NCI-H146 treated with DMSO at 0.1 percent for 48 hours (cell line): ENCODE data around the gene ATP2C2.

Source experiments
- DNase-seq: peaks from one replicate; lab custom pipeline; 2025; ENCODE audit not compliant: unreplicated experiment; lab: John Stamatoyannopoulos, UW

The ATP2C2 gene

DNA sequence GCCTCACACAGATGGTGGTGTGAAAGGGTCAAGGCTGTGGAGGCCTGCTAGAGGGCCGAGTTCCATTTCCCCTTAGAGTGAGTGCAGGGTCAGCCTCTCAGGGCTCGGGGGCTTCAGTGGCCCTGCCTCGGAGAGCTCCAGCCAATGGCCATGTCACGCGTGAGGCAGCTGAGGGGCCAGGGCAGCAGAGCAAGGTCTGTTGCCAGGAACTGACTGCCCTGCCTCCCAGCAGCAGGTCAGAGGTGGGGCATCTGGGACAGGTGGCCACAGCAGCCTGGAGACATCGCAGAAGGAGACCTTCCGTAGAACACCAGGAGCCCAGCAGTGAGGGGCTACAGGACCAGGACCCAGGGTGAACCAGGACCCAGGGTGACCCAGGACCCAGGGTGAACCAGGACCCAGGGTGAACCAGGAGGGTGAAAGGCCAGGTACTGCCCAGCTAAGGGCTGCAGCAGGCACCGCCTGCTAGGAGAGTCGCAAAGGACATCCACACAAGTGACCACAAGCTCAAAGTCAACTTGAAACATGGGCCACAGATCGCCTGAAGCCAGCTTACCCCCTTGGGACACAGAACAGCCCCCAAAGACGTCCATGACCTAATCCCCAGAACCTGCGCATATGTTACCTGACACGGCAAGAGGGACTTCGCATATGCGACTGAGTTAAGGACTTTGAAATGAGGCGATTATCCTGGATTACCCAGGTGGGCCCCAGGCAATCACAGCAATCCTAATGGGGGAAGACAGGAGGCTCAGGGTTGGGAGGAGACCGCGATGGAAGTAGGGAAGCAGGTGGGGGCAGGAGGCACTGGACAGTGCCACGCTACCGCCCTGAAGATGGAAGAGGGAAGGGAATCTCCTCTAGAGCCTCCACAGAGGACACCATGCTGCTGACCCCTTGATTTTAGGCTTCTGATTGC, 141.0 kb downstream of the ATP2C2 start:
- DNase-seq: no peak

DNA sequence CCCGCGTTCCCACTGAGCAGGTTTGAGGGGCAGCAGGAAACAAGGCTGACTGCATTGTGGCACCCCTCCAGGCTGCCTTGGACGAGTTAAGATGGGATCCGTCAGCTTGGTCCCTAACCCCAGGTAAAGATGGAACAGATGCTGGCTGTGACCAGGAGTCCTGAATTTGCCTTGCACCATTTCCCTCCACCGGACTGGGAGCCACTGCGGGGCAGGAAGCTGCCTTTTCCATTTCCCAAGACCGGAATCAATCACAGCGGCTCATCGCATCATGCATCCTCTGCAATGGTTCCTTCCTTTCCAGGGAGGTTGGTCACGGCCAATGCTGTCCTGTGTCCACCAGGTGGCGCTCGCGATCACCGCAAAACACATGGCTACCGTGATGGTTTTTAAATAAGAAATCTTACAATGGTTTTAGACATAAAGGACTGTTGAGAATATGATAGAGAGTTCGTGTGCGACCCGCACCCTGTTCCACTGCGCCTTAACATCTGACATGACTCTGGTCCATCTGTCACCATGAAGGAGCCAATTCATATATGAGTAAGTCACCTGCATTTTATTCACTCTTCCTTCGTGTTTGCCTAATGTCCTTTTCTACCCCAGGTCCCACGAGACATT, 143.0 kb downstream of the ATP2C2 start:
- DNase-seq: peak; percentile 23

DNA sequence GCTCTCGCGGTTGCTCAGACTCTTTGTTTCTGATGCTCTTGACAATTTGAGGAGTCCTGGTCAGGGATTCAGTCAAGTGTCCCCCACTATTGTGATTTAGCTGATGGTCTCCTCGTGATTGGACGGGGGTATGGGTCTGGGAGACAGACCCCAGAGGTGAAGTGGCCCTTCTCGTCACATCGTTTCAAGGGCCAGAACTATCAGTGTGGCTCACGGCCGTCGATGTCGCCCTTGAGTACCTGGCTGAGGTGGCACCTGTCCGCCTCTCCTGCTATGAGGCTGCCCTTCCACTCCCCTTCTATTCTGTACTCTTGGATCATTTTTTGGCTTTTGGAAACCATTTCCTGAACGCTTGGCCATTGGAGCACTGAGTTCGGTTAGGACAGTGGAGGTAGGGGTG, 143.5 kb downstream of the ATP2C2 start:
- DNase-seq: no peak

DNA sequence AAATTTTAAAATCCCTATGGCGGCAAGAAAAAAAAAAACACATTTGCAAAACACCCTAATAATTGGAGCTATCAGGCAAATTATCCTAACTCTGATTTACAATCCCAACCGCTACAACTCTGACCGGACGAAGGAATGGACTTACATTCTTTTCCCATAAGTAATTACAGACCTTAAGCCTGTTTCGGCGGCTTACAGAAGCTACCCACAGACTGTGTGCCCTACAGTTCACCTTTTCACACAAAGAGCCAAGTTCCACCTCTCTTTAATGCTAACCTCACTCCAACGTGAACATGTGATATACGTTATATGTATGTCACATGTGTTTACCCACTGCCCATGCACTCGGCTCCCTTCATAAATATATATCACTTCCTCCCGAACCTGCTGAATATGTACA, 144.8 kb downstream of the ATP2C2 start:
- DNase-seq: no peak

DNA sequence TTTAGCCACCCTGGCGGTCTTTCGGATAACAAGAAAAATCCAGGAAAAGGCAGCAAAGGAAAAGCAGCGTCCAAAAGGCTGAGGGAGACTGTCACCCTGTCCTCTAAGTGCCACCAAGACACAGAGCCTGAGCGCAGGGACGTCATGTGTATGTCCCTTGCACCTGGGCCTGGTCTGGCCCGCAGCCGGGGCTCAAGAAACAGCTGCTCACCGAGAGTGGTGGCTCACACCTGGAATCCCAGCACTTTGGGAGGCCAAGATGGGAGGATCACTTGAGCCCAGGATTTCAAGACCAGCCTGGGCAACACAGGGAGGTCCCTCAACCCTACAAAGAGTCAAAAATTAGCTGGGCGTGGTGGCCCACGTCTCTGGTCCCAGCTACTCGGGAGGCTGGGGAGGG, 145.3 kb downstream of the ATP2C2 start:
- DNase-seq: no peak
